PC-3 (cell line): ENCODE measurements around the gene CDH12.

Experiments
- CTCF ChIP-seq: fragments of 300-600 bp; sonication (generic); conservative IDR thresholded peaks from 2 replicates; pipeline ENCODE4 v1.5.1; 2017; ENCODE audit warnings: antibody characterized with exemption, low read depth, mild to moderate bottlenecking, low read length
- EZH2 ChIP-seq: fragments of 300-600 bp; sonication (generic); IDR thresholded peaks from one replicate; pipeline ENCODE4 v1.6.1; 2017; ENCODE audit warnings: antibody characterized with exemption, mild to moderate bottlenecking, low read length; ENCODE audit not compliant: unreplicated experiment
- EZH2phosphoT487 ChIP-seq: fragments of 300-600 bp; sonication (generic); IDR thresholded peaks from 2 replicates; pipeline ENCODE4 v1.6.1; 2018; ENCODE audit warnings: mild to moderate bottlenecking, antibody characterized with exemption, low read length, borderline replicate concordance

GRCh38 chr5:22560147-22560546 lies 293.0 kb downstream of the CDH12 start:
- no peak for TF ChIP-seq CTCF
- TF ChIP-seq EZH2: no peak
- no peak for TF ChIP-seq EZH2phosphoT487
